ENCODE results near the gene KRT9. TPM values are rescaled to one million over a fixed set of nuclear protein-coding genes. Genes with fewer than 3 reads are reported as not detected.

KRT9 gene
- total and polyA plus RNA-seq, 10 of the 15 experiments (the other 5 are each of a cell fraction or from before 2014, with no cell fraction given), result not detected

- no peak overlapping the region for H3K4me3 ChIP-seq
- H3K79me2 ChIP-seq (ENCODE audit: control insufficient read depth, insufficient read depth, low read length), result no peaks in the 10 kb centered on the region
- in situ Hi-C loops (cut with MboI) (no loop called here), intact Hi-C loops (cut with micrococcal nuclease; ENCODE audit: unreplicated experiment) (loop anchor here (5.0 kb wide), 1 partner anchor 87 kb away; no protein-coding TSS in a partner anchor)
- no peak overlapping the region for H3K4me2 ChIP-seq (ENCODE audit: control insufficient read depth, insufficient read depth)
- SMC1A ChIA-PET (ENCODE audit: uncharacterized antibody, unreplicated experiment), result interaction anchor here (0.9 kb wide), 1 partner anchor 56 kb away, joined by 3 read pairs; no protein-coding TSS in a partner anchor
- no peak for DNase-seq (ENCODE audit: low read depth, low spot score)
- no peak for ATAC-seq
- CTCF ChIA-PET, result interaction anchor here (1.1 kb wide), 1 partner anchor 26 kb away, joined by 3 read pairs; no protein-coding TSS in a partner anchor
- TF ChIP-seq MTA3 (IDR thresholded peaks at IDR 0.05; ENCODE audit: borderline replicate concordance, low read length), result no peak
- no peak for TF ChIP-seq YY1 (IDR thresholded peaks at IDR 0.05; ENCODE audit: low read depth, low read length)
- no peak for TF ChIP-seq SIN3A (IDR thresholded peaks at IDR 0.05; ENCODE audit: low read depth, low read length)
- TF ChIP-seq ZBTB11 (CRISPR knock-in tag; IDR thresholded peaks at IDR 0.05), result no peak
- no peak for TF ChIP-seq HSF1 (IDR thresholded peaks at IDR 0.05; ENCODE audit: low read depth, low read length)
- TF ChIP-seq PML (IDR thresholded peaks at IDR 0.05; ENCODE audit: low read length), result no peak
- TF ChIP-seq RB1 (IDR thresholded peaks at IDR 0.05; ENCODE audit: borderline replicate concordance), result no peak
- no peak for TF ChIP-seq EP300 (IDR thresholded peaks at IDR 0.05; ENCODE audit: borderline replicate concordance in 1 of 2, control insufficient read depth in 1 of 2, low read depth in 2 of 2, low read length in 2 of 2)
- TF ChIP-seq CUX1 (IDR thresholded peaks at IDR 0.05; ENCODE audit: insufficient replicate concordance, low read depth, low read length), result no peak
- TF ChIP-seq POLR2AphosphoS5 (IDR thresholded peaks at IDR 0.05; ENCODE audit: low read length), result no peak
- no peak for TF ChIP-seq NFYA (IDR thresholded peaks at IDR 0.05; ENCODE audit: borderline replicate concordance, low read depth, low read length)
- TF ChIP-seq ZNF274 (IDR thresholded peaks at IDR 0.05; ENCODE audit: insufficient read depth, insufficient read length), result no peak
- no peak for TF ChIP-seq POLR2AphosphoS2 (IDR thresholded peaks at IDR 0.05; ENCODE audit: low read depth, low read length)
- H3K27me3 ChIP-seq (replicated peaks in 1 of 2; ENCODE audit: control insufficient read depth in 2 of 2, insufficient read depth in 2 of 2, low read length in 1 of 2), result peaks cover 0 to 3% of the 10 kb centered on the region in 2 experiments; a peak in 3 of 4 replicates
- no peak overlapping the region for H3K9ac ChIP-seq (ENCODE audit: control insufficient read depth, insufficient read depth, low read length)
- POLR2A ChIA-PET, result no interaction called here
- no TSS peak for BruUV-seq (replicated peaks)
- FAIRE-seq, result no peak
- no peaks in the 10 kb centered on the region for H3K36me3 ChIP-seq (ENCODE audit: control insufficient read depth in 2 of 2, insufficient read depth in 2 of 2, low read length in 1 of 2)
- WGBS (ENCODE audit: insufficient coverage, insufficient replicate concordance, low lambda C conversion rate, missing lambda C conversion rate), result 2% methylated on average over 3 of the region's 3 CpGs
- H4K20me1 ChIP-seq (ENCODE audit: control insufficient read depth, insufficient read depth), result no peaks in the 10 kb centered on the region
- H3K27ac ChIP-seq (ENCODE audit: control insufficient read depth, insufficient read depth), result no peak overlapping the region
- no peaks in the 10 kb centered on the region for H3K9me3 ChIP-seq (replicated peaks; ENCODE audit: control insufficient read depth, insufficient read depth, low read length)
- H2AFZ ChIP-seq (ENCODE audit: control insufficient read depth, low read depth, low read length), result no peak overlapping the region
- no peaks in the 10 kb centered on the region for H3K4me1 ChIP-seq (ENCODE audit: control insufficient read depth, insufficient read depth, low read length)
- RAD21 ChIA-PET (ENCODE audit: unreplicated experiment), result no interaction called here
Observed at GRCh38 chr17:41575336-41575735, 3.5 kb upstream of the KRT9 start.
